HCT116 (cell line): ENCODE results near the gene EEFSEC. TPM values are rescaled to one million over a fixed set of nuclear protein-coding genes. Genes with fewer than 3 reads are reported as not detected.

Experiments used
- ATAC-seq: fragments of 200-7000 bp; cut with Tn5 transposase; 2 replicates; pipeline ENCODE4 v1.9.1; 2020; ENCODE audit warnings: mild to moderate bottlenecking, moderate library complexity
- BruUV-seq: library from RNA; stranded (reverse); fragments of 400-500 nt; replicated peaks from 2 replicates; lab custom pipeline; 2021; lab: Mats Ljungman, UMichigan
- CTCF ChIA-PET: fragments of 300-600 bp; sonication (Branson Sonifier 250); formaldehyde crosslinking; loops from one replicate; lab custom pipeline; 2021; ENCODE audit warnings: antibody characterized with exemption; lab: Charles Lee
- POLR2A ChIA-PET: fragments of 300-600, 350-600 bp; sonication (Branson Sonifier 250); formaldehyde crosslinking; loops from one replicate; lab custom pipeline; 2021; ENCODE audit warnings: antibody characterized with exemption; lab: Charles Lee
- RAD21 ChIA-PET, 2 experiments: fragments of 300-600 bp; sonication (Branson Sonifier 250); formaldehyde crosslinking; loops; one replicate each; lab custom pipeline; 2023; ENCODE audit warnings: low total read pairs in 2 of 2; ENCODE audit not compliant: uncharacterized antibody in 2 of 2, unreplicated experiment in 2 of 2, low non-redundant PET in 1 of 2; lab: Charles Lee
- DNase-seq: peaks from one replicate; pipeline ENCODE4 v3.0.0-alpha.2; 2010; ENCODE audit warnings: low read depth, low spot score
- H2AFZ ChIP-seq: fragments of 200-600 bp; shearing (Covaris generic), sonication (generic); 2 replicates; pipeline ENCODE4 v1.6.1; 2017; ENCODE audit warnings: low read depth, mixed run types, mixed read lengths, antibody characterized with exemption, low read length; ENCODE audit not compliant: poor library complexity, severe bottlenecking
- H3K27ac ChIP-seq: 2 replicates; pipeline ENCODE4 v1.5.1; 2012; ENCODE audit warnings: low read depth, low read length
- H3K27me3 ChIP-seq: fragments of 200-600 bp; sonication (generic); 2 replicates; pipeline ENCODE4 v1.6.1; 2016; ENCODE audit warnings: mixed run types, low read length, mixed read lengths; ENCODE audit not compliant: insufficient read depth
- H3K36me3 ChIP-seq, 2 experiments: fragments of 200-500 bp in 1 of 2; fragments of 200-600 bp in 1 of 2; sonication (Bioruptor generic) in 1 of 2; sonication (generic) in 1 of 2; 2 replicates each; pipeline versions ENCODE4 v1.5.1 to v1.6.1; 2014 to 2016; ENCODE audit warnings: low read length in 2 of 2, inconsistent platforms in 1 of 2, mixed read lengths in 1 of 2, mixed run types in 1 of 2; ENCODE audit not compliant: insufficient read depth in 2 of 2, control insufficient read depth in 1 of 2
- H3K4me1 ChIP-seq, 2 experiments: fragments of 200-600 bp in 1 of 2; sonication (generic) in 1 of 2; 2 replicates each; pipeline versions ENCODE4 v1.5.1 to v1.6.1; 2012 to 2017; ENCODE audit warnings: low read length in 2 of 2, inconsistent platforms in 1 of 2, mild to moderate bottlenecking in 1 of 2, mixed read lengths in 1 of 2, mixed run types in 1 of 2, moderate library complexity in 1 of 2; ENCODE audit not compliant: insufficient read depth in 2 of 2, control insufficient read depth in 1 of 2
- H3K4me2 ChIP-seq: fragments of 200-600 bp; sonication (generic); 2 replicates; pipeline ENCODE4 v1.6.1; 2017; ENCODE audit warnings: mixed run types, low read length, mixed read lengths
- H3K4me3 ChIP-seq, 2 experiments: fragments of 200-600 bp in 1 of 2; sonication (generic) in 1 of 2; replicated peaks in 1 of 2; 2 replicates each; pipeline ENCODE4 v1.5.1; 2011 to 2016; ENCODE audit warnings: low read length in 2 of 2, control low read depth in 1 of 2, low read depth in 1 of 2, mild to moderate bottlenecking in 1 of 2, mixed read lengths in 1 of 2, mixed run types in 1 of 2
- H3K79me2 ChIP-seq: fragments of 200-600 bp; sonication (generic); 2 replicates; pipeline ENCODE4 v1.6.1; 2017; ENCODE audit warnings: mild to moderate bottlenecking, mixed run types, low read length, moderate library complexity, mixed read lengths; ENCODE audit not compliant: insufficient read depth
- H3K9ac ChIP-seq: fragments of 200-600 bp; sonication (generic); 2 replicates; pipeline ENCODE4 v1.6.1; 2016; ENCODE audit warnings: low read length, mixed read lengths
- H3K9me2 ChIP-seq: fragments of 200-600 bp; sonication (generic), shearing (Covaris generic); 2 replicates; pipeline ENCODE4 v1.6.1; 2017; ENCODE audit warnings: mixed run types, mild to moderate bottlenecking, moderate library complexity; ENCODE audit not compliant: insufficient read depth
- H3K9me3 ChIP-seq, 2 experiments: fragments of 200-500 bp in 1 of 2; fragments of 200-600 bp in 1 of 2; sonication (Bioruptor generic) in 1 of 2; sonication (generic) in 1 of 2; 2 replicates each; pipeline ENCODE4 v1.6.1; 2014 to 2017; ENCODE audit warnings: low read length in 2 of 2, mixed read lengths in 2 of 2, inconsistent platforms in 1 of 2, low read depth in 1 of 2, mild to moderate bottlenecking in 1 of 2, mixed run types in 1 of 2, moderate library complexity in 1 of 2; ENCODE audit not compliant: control insufficient read depth in 1 of 2, insufficient read depth in 1 of 2
- H4K20me1 ChIP-seq: fragments of 200-600 bp; sonication (generic), shearing (Covaris generic); 2 replicates; pipeline ENCODE4 v1.6.1; 2017; ENCODE audit warnings: mixed run types, mild to moderate bottlenecking, moderate library complexity; ENCODE audit not compliant: insufficient read depth
- CBX3 ChIP-seq: IDR thresholded peaks from 2 replicates; pipeline ENCODE4 v1.6.1; 2012; ENCODE audit warnings: low read depth
- CTCF ChIP-seq, 3 experiments: fragments of 200-600 bp in 1 of 3; sonication (generic) in 1 of 3; IDR thresholded peaks in 2 of 3; conservative IDR thresholded peaks in 1 of 3; 2 replicates each; pipeline ENCODE4 v1.5.1; 2012 to 2017; ENCODE audit warnings: low read depth in 2 of 3, low read length in 2 of 3, antibody characterized with exemption in 1 of 3, borderline replicate concordance in 1 of 3, control low read depth in 1 of 3, mild to moderate bottlenecking in 1 of 3, mixed read lengths in 1 of 3, mixed run types in 1 of 3, moderate library complexity in 1 of 3; ENCODE audit not compliant: insufficient read depth in 1 of 3
- EGR1 ChIP-seq: IDR thresholded peaks from 2 replicates; pipeline ENCODE4 v1.6.1; 2012; ENCODE audit warnings: low read depth
- EZH2 ChIP-seq: fragments of 200-600 bp; sonication (generic); IDR thresholded peaks from 2 replicates; pipeline ENCODE4 v1.6.1; 2017; ENCODE audit warnings: antibody characterized with exemption, mixed run types
- EZH2phosphoT487 ChIP-seq: fragments of 200-600 bp; IDR thresholded peaks from 2 replicates; pipeline ENCODE4 v1.6.1; 2018; ENCODE audit warnings: antibody characterized with exemption, borderline replicate concordance
- JUND ChIP-seq: IDR thresholded peaks from 2 replicates; pipeline ENCODE4 v1.6.1; 2012
- POLR2AphosphoS5 ChIP-seq: IDR thresholded peaks from 2 replicates; pipeline ENCODE4 v1.6.1; 2011; ENCODE audit warnings: mild to moderate bottlenecking, low read depth, low read length, moderate library complexity
- RAD21 ChIP-seq: IDR thresholded peaks from 2 replicates; pipeline ENCODE4 v1.6.1; 2012; ENCODE audit warnings: low read depth, mild to moderate bottlenecking
- SP1 ChIP-seq: IDR thresholded peaks from 2 replicates; pipeline ENCODE4 v1.6.1; 2012; ENCODE audit warnings: low read depth
- SRF ChIP-seq: IDR thresholded peaks from 2 replicates; pipeline ENCODE4 v1.6.1; 2012; ENCODE audit warnings: low read depth
- ZFX ChIP-seq: fragments of 450-650 bp; IDR thresholded peaks from 2 replicates; pipeline ENCODE4 v1.6.1; 2017
- ZNF274 ChIP-seq: fragments of 200-500 bp; sonication (Bioruptor generic); IDR thresholded peaks from 2 replicates; pipeline ENCODE4 v1.6.1; 2014; ENCODE audit warnings: mild to moderate bottlenecking, low read depth, low read length, inconsistent platforms
- intact Hi-C: fragments of 100-400 bp; cut with micrococcal nuclease; formaldehyde crosslinking; loops from 2 replicates; pipeline ENCODE4 v1.10.0; 2022
- total RNA-seq: library from RNA; stranded (reverse); gene quantifications from one replicate; pipeline ENCODE4 v1.2.1, GENCODE V29; 2021; ENCODE audit not compliant: unreplicated experiment

EEFSEC gene
- total RNA-seq, 1 experiment from 2014 or later, result 16.1 TPM

GRCh38 chr3:128402319-128402718, 249.0 kb downstream of the EEFSEC start:
- POLR2A ChIA-PET, result no interaction called here
- TF ChIP-seq RAD21 (no peak), ZFX (no peak), EZH2phosphoT487 (no peak), EGR1 (no peak), POLR2AphosphoS5 (no peak), JUND (no peak), SRF (no peak), ZNF274 (no peak), CBX3 (no peak)
- no peaks in the 10 kb centered on the region for H3K27me3 ChIP-seq
- RAD21 ChIA-PET, result no interaction called here
- H3K9me3 ChIP-seq, result no peaks in the 10 kb centered on the region
- H2AFZ ChIP-seq, result no peak overlapping the region
- intact Hi-C loops, result no loop called here
- peaks cover 8 to 13% of the 10 kb centered on the region in 2 experiments; a peak in 3 of 4 replicates for H3K4me1 ChIP-seq
- H4K20me1 ChIP-seq, result no peaks in the 10 kb centered on the region
- ATAC-seq (no peak), DNase-seq (no peak)
- H3K79me2 ChIP-seq, result no peaks in the 10 kb centered on the region
- no peaks in the 10 kb centered on the region for H3K36me3 ChIP-seq
- CTCF ChIA-PET, result no interaction called here
- BruUV-seq, result no TSS peak
- H3K9ac ChIP-seq, result no peak overlapping the region
- no peak overlapping the region for H3K4me3 ChIP-seq
- no peaks in the 10 kb centered on the region for H3K9me2 ChIP-seq
- H3K27ac ChIP-seq, result no peak overlapping the region
- no peak overlapping the region for H3K4me2 ChIP-seq

GRCh38 chr3:128402998-128403397, 249.7 kb downstream of the EEFSEC start:
- Histone ChIP-seq H3K27ac (no peak overlapping the region), H3K4me1 (peaks cover 8 to 16% of the 10 kb centered on the region in 2 experiments; a peak in 3 of 4 replicates)

More at GRCh38 chr3:128402998-128403397, 249.7 kb downstream of the EEFSEC start:
- no TSS peak for BruUV-seq
- intact Hi-C loops, result no loop called here
- ATAC-seq (no peak), DNase-seq (no peak)
- Histone ChIP-seq H2AFZ (no peak overlapping the region), H3K9me3 (no peaks in the 10 kb centered on the region), H4K20me1 (no peaks in the 10 kb centered on the region), H3K4me3 (no peak overlapping the region), H3K4me2 (no peak overlapping the region), H3K27me3 (no peaks in the 10 kb centered on the region), H3K79me2 (no peaks in the 10 kb centered on the region), H3K9me2 (no peaks in the 10 kb centered on the region), H3K36me3 (no peaks in the 10 kb centered on the region), H3K9ac (no peak overlapping the region)
- RAD21 ChIA-PET, result no interaction called here
- POLR2A ChIA-PET, result no interaction called here
- CTCF ChIA-PET, result no interaction called here
- no peak for TF ChIP-seq POLR2AphosphoS5
- TF ChIP-seq EZH2, result no peak
- TF ChIP-seq CTCF (IDR thresholded peaks at IDR 0.05 in 2 of 3, conservative IDR thresholded peaks at IDR 0.05 in 1 of 3; ENCODE audit: borderline replicate concordance in 1 of 3, insufficient read depth in 1 of 3, low read depth in 2 of 3, low read length in 2 of 3), result no peak
- TF ChIP-seq SRF, result no peak
- TF ChIP-seq SP1, result no peak
